Adipose tissue (tissue), 3 donors: ENCODE data around the gene TDRD5. TPM values are rescaled to one million over a fixed set of nuclear protein-coding genes. Genes with fewer than 3 reads are reported as not detected.

ENCODE experiments used
- H3K27ac ChIP-seq: one replicate; pipeline ENCODE4 v1.5.1; 2013; ENCODE audit warnings: low read depth, low read length
- WGBS, 3 donors: extraction: QIAGEN DNeasy Blood & Tissue Kit; methylation state at CpG; one replicate each; pipeline ENCODE4 v1.1.7; 2013; 5-methylcytosine and 5-hydroxymethylcytosine counted together
- polyA plus RNA-seq, 3 donors: library from polyadenylated mRNA; stranded (reverse); fragments of 200-250 nt; gene quantifications; one replicate each; pipeline ENCODE4 v1.2.3, GENCODE V29; 2013
- donor health status: healthy with polysubstance abuse.
- donor health status: Bipolar disorder and iron deficiency.
- donor health status: healthy.

The TDRD5 gene
- polyA plus RNA-seq, 3 donors, result 0.15 to 0.67 (median 0.31) TPM

- H3K27ac ChIP-seq, result no peak overlapping the region
Observed at GRCh38 chr1:179719272-179719671, 127.6 kb downstream of the TDRD5 start.

DNA sequence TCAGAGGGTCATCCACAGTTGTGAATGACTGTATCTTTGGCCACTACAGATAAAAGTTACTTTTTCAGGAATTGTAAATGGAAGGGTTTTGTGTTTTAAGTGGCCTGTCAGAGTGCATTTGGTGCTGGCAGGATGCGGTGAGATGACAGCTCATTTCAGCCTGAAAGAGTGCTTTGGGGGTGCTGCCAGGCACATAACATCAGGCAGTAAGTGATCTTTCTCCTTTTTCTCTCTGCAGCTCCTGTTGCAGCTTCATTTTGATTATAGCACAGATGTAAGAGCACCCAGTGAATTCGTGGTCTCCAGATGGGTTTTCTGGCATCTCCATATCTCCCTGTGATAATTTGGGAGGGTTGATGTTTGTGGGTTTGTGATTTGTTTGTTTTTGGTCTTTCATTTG is 136.6 kb downstream of the TDRD5 start:
- no peak overlapping the region for H3K27ac ChIP-seq
- 35 to 65% (median 44%) methylated on average over 2 of the region's 2 CpGs for WGBS, 3 donors

DNA sequence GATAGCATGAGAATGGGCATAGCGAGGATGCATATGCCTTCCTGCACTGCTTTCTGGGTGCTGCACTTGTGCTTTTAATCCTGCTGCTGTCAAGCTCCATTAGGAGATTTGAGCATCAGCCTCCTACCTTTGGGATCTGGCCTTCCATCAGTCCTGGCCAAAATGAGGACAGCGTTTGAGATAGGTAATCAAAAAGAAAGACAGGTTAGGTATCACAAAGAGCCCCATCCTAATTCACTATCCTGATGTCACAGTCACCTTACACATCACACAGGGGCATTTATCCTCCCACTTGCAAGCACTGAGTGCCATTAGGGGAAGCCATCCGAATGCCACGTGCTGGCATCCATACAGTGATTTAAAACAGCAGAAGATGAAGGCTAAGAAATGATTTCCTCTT is 138.2 kb downstream of the TDRD5 start:
- H3K27ac ChIP-seq, result no peak overlapping the region
- WGBS, 3 donors, result 79 to 87% (median 86%) methylated on average over 4 of the region's 4 CpGs

- WGBS, 3 donors, result 68 to 90% (median 83%) methylated on average over 4 of the region's 4 CpGs
Observed at GRCh38 chr1:179731643-179732042, 140.0 kb downstream of the TDRD5 start.

More at GRCh38 chr1:179731643-179732042, 140.0 kb downstream of the TDRD5 start:
- no peak overlapping the region for H3K27ac ChIP-seq

Other genes with a start within 250 kb of the TDRD5 start
- under 1 TPM in 2 of 3 donors, not detected in 1; 0.15 to 0.28 TPM for gene AXDND1, start 225.9 kb upstream of the TDRD5 start, polyA plus RNA-seq
- gene NPHS2, start 15.9 kb upstream of the TDRD5 start, polyA plus RNA-seq, result not detected
- under 1 TPM; 0.05 to 0.22 (median 0.06) TPM for gene FAM163A, start 151.5 kb downstream of the TDRD5 start, polyA plus RNA-seq